ENCODE results near the gene UBQLN4.

UBQLN4 gene

GRCh38 chr1:156033011-156033410 lies 20.6 kb downstream of the UBQLN4 start:
- H3K9me3 ChIP-seq (ENCODE audit: insufficient read depth, low read depth, low read length), result no peaks in the 10 kb centered on the region
- H3K9ac ChIP-seq (ENCODE audit: low read depth, low read length), result no peak overlapping the region
- H3K4me3 ChIP-seq (ENCODE audit: low read length), result no peak overlapping the region
- H3K36me3 ChIP-seq (ENCODE audit: insufficient read depth, low read length), result peaks cover 15% of the 10 kb centered on the region
- 89% methylated on average over 6 of the region's 6 CpGs for WGBS
- H3K4me1 ChIP-seq (ENCODE audit: insufficient read depth, low read length), result no peaks in the 10 kb centered on the region
- no peaks in the 10 kb centered on the region for H3K27me3 ChIP-seq (ENCODE audit: insufficient read depth, low read length)
- H3K27ac ChIP-seq (ENCODE audit: low read depth, low read length), result no peak overlapping the region

- Histone ChIP-seq H3K27me3 (ENCODE audit: insufficient read depth, low read length) (peaks cover 10% of the 10 kb centered on the region; the same call in 1 of the 2 replicates), H3K4me1 (ENCODE audit: insufficient read depth, low read length) (no peaks in the 10 kb centered on the region; the same call in 1 of the 2 replicates), H3K27ac (ENCODE audit: low read depth, low read length) (no peak overlapping the region), H3K4me3 (ENCODE audit: low read length) (no peak overlapping the region), H3K36me3 (ENCODE audit: insufficient read depth, low read length) (no peaks in the 10 kb centered on the region), H3K9ac (ENCODE audit: low read depth, low read length) (no peak overlapping the region), H3K9me3 (ENCODE audit: insufficient read depth, low read depth, low read length) (no peaks in the 10 kb centered on the region)
- WGBS, result 97% methylated on average over 2 of the region's 4 CpGs
These were observed 27.0 kb downstream of the UBQLN4 start for GRCh38 chr1:156026588-156026987.

GRCh38 chr1:156025876-156026275 lies 27.7 kb downstream of the UBQLN4 start:
- H3K27me3 ChIP-seq (ENCODE audit: insufficient read depth, low read length), result peaks cover 10% of the 10 kb centered on the region; the same call in 1 of the 2 replicates
- H3K36me3 ChIP-seq (ENCODE audit: insufficient read depth, low read length), result no peaks in the 10 kb centered on the region
- H3K4me3 ChIP-seq (ENCODE audit: low read length), result no peak overlapping the region
- H3K9ac ChIP-seq (ENCODE audit: low read depth, low read length), result no peak overlapping the region
- H3K9me3 ChIP-seq (ENCODE audit: insufficient read depth, low read depth, low read length), result no peaks in the 10 kb centered on the region
- WGBS, result 21% methylated on average over 9 of the region's 9 CpGs
- H3K27ac ChIP-seq (ENCODE audit: low read depth, low read length), result no peak overlapping the region
- H3K4me1 ChIP-seq (ENCODE audit: insufficient read depth, low read length), result peaks cover 3% of the 10 kb centered on the region; the same call in 1 of the 2 replicates

- H3K9me3 ChIP-seq (ENCODE audit: insufficient read depth, low read depth, low read length), result no peaks in the 10 kb centered on the region
- no peak overlapping the region for H3K4me3 ChIP-seq (ENCODE audit: low read length)
- H3K27ac ChIP-seq (ENCODE audit: low read depth, low read length), result no peak overlapping the region
- H3K4me1 ChIP-seq (ENCODE audit: insufficient read depth, low read length), result peaks cover 7% of the 10 kb centered on the region
- H3K9ac ChIP-seq (ENCODE audit: low read depth, low read length), result no peak overlapping the region
- whole genome bisulfite sequencing, result 95% methylated on average over 5 of the region's 5 CpGs
- peaks cover 10% of the 10 kb centered on the region; the same call in 1 of the 2 replicates for H3K27me3 ChIP-seq (ENCODE audit: insufficient read depth, low read length)
- H3K36me3 ChIP-seq (ENCODE audit: insufficient read depth, low read length), result peaks cover under 1% of the 10 kb centered on the region; the same call in 1 of the 2 replicates
These were observed 28.8 kb downstream of the UBQLN4 start for GRCh38 chr1:156024801-156025200.

- Histone ChIP-seq H3K9ac (ENCODE audit: low read depth, low read length) (no peak overlapping the region), H3K36me3 (ENCODE audit: insufficient read depth, low read length) (peaks cover 27% of the 10 kb centered on the region), H3K27ac (ENCODE audit: low read depth, low read length) (no peak overlapping the region), H3K4me1 (ENCODE audit: insufficient read depth, low read length) (peaks cover 8% of the 10 kb centered on the region), H3K9me3 (ENCODE audit: insufficient read depth, low read depth, low read length) (no peaks in the 10 kb centered on the region), H3K4me3 (ENCODE audit: low read length) (no peak overlapping the region), H3K27me3 (ENCODE audit: insufficient read depth, low read length) (peaks cover 10% of the 10 kb centered on the region; the same call in 1 of the 2 replicates)
- 98% methylated on average over 2 of the region's 2 CpGs for WGBS
These were observed 31.6 kb downstream of the UBQLN4 start for GRCh38 chr1:156021954-156022353.

- Histone ChIP-seq H3K9me3 (ENCODE audit: insufficient read depth, low read depth, low read length) (no peaks in the 10 kb centered on the region), H3K27me3 (ENCODE audit: insufficient read depth, low read length) (peaks cover 10% of the 10 kb centered on the region; the same call in 1 of the 2 replicates), H3K27ac (ENCODE audit: low read depth, low read length) (no peak overlapping the region), H3K9ac (ENCODE audit: low read depth, low read length) (no peak overlapping the region), H3K4me1 (ENCODE audit: insufficient read depth, low read length) (peaks cover 8% of the 10 kb centered on the region), H3K4me3 (ENCODE audit: low read length) (peak overlapping the region; percentile 95), H3K36me3 (ENCODE audit: insufficient read depth, low read length) (peaks cover 34% of the 10 kb centered on the region)
- 22% methylated on average over 4 of the region's 4 CpGs for WGBS
These were observed 32.5 kb downstream of the UBQLN4 start for GRCh38 chr1:156021093-156021428.

GRCh38 chr1:156020293-156021092 lies 33.1 kb downstream of the UBQLN4 start, which contains the start of gene SSR2:
Gene SSR2 (minus strand): TSS chr1:156020951. CDS start chr1:156020167, 784 bp downstream.
- WGBS, result 2% methylated on average over 45 of the region's 45 CpGs
- Histone ChIP-seq H3K4me1 (ENCODE audit: insufficient read depth, low read length) (peaks cover 8% of the 10 kb centered on the region; the same call in 1 of the 2 replicates), H3K9ac (ENCODE audit: low read depth, low read length) (peak within 1 kb of the TSS; percentile 82), H3K27ac (ENCODE audit: low read depth, low read length) (peak within 1 kb of the TSS; percentile 17; the same call in 1 of the 2 replicates), H3K9me3 (ENCODE audit: insufficient read depth, low read depth, low read length) (no peaks in the 10 kb centered on the region), H3K27me3 (ENCODE audit: insufficient read depth, low read length) (peaks cover 10% of the 10 kb centered on the region; the same call in 1 of the 2 replicates), H3K4me3 (ENCODE audit: low read length) (peak within 1 kb of the TSS; percentile 95), H3K36me3 (ENCODE audit: insufficient read depth, low read length) (peaks cover 39% of the 10 kb centered on the region)

- WGBS, result 74% methylated on average over 8 of the region's 8 CpGs
These were observed 33.7 kb downstream of the UBQLN4 start for GRCh38 chr1:156019946-156020292.

GRCh38 chr1:156014829-156015228 lies 38.8 kb downstream of the UBQLN4 start:
- Histone ChIP-seq H3K4me1 (ENCODE audit: insufficient read depth, low read length) (peaks cover 1% of the 10 kb centered on the region; the same call in 1 of the 2 replicates), H3K9me3 (ENCODE audit: insufficient read depth, low read depth, low read length) (no peaks in the 10 kb centered on the region), H3K27ac (ENCODE audit: low read depth, low read length) (no peak overlapping the region), H3K4me3 (ENCODE audit: low read length) (no peak overlapping the region), H3K9ac (ENCODE audit: low read depth, low read length) (no peak overlapping the region), H3K36me3 (ENCODE audit: insufficient read depth, low read length) (peaks cover 93% of the 10 kb centered on the region), H3K27me3 (ENCODE audit: insufficient read depth, low read length) (no peaks in the 10 kb centered on the region)
- 94% methylated on average over 7 of the region's 7 CpGs for WGBS

More at GRCh38 chr1:156019946-156020292, 33.7 kb downstream of the UBQLN4 start:
- Histone ChIP-seq H3K27me3 (ENCODE audit: insufficient read depth, low read length) (peaks cover 10% of the 10 kb centered on the region; the same call in 1 of the 2 replicates), H3K4me1 (ENCODE audit: insufficient read depth, low read length) (peaks cover 8% of the 10 kb centered on the region; the same call in 1 of the 2 replicates), H3K9me3 (ENCODE audit: insufficient read depth, low read depth, low read length) (no peaks in the 10 kb centered on the region), H3K9ac (ENCODE audit: low read depth, low read length) (peak overlapping the region; percentile 82), H3K36me3 (ENCODE audit: insufficient read depth, low read length) (peaks cover 43% of the 10 kb centered on the region), H3K27ac (ENCODE audit: low read depth, low read length) (no peak overlapping the region), H3K4me3 (ENCODE audit: low read length) (peak overlapping the region; percentile 95)

- Histone ChIP-seq H3K27ac (ENCODE audit: low read depth, low read length) (no peak overlapping the region), H3K36me3 (ENCODE audit: insufficient read depth, low read length) (peaks cover 85% of the 10 kb centered on the region), H3K9ac (ENCODE audit: low read depth, low read length) (no peak overlapping the region), H3K4me1 (ENCODE audit: insufficient read depth, low read length) (no peaks in the 10 kb centered on the region), H3K4me3 (ENCODE audit: low read length) (no peak overlapping the region), H3K9me3 (ENCODE audit: insufficient read depth, low read depth, low read length) (no peaks in the 10 kb centered on the region), H3K27me3 (ENCODE audit: insufficient read depth, low read length) (no peaks in the 10 kb centered on the region)
- 94% methylated on average over 4 of the region's 4 CpGs for WGBS
These were observed 41.4 kb downstream of the UBQLN4 start for GRCh38 chr1:156012051-156012817.

GRCh38 chr1:156009404-156009803 lies 44.2 kb downstream of the UBQLN4 start:
- H3K4me1 ChIP-seq (ENCODE audit: insufficient read depth, low read length), result 0 out of 2 replicates have a peak, but pooled peaks cover 3% of the 10 kb centered on the region
- H3K4me3 ChIP-seq (ENCODE audit: low read length), result no peak overlapping the region
- peaks cover 61% of the 10 kb centered on the region for H3K36me3 ChIP-seq (ENCODE audit: insufficient read depth, low read length)
- H3K9ac ChIP-seq (ENCODE audit: low read depth, low read length), result no peak overlapping the region
- WGBS, result 81% methylated on average over 3 of the region's 3 CpGs
- H3K9me3 ChIP-seq (ENCODE audit: insufficient read depth, low read depth, low read length), result no peaks in the 10 kb centered on the region
- H3K27me3 ChIP-seq (ENCODE audit: insufficient read depth, low read length), result no peaks in the 10 kb centered on the region
- no peak overlapping the region for H3K27ac ChIP-seq (ENCODE audit: low read depth, low read length)
